Measurements from ENCODE around the gene PRSS48. TPM values are rescaled to one million over a fixed set of nuclear protein-coding genes. Genes with fewer than 3 reads are reported as not detected.

Gene PRSS48
- total RNA-seq, 1 experiment from 2014 or later, result not detected

GRCh38 chr4:151294833-151295496, 18.0 kb downstream of the PRSS48 start:
- DNase-seq, result no peak
- no peak overlapping the region for H3K14ac ChIP-seq (ENCODE audit: insufficient read depth, low read length)
- Mint-ChIP-seq H3K9me3 (peaks cover 2% of the 10 kb centered on the region in 2 experiments; a peak in 1 of 5 replicates), H3K27me3 (ENCODE audit: low read depth) (no peaks in the 10 kb centered on the region), H3K36me3 (ENCODE audit: insufficient read depth in 1 of 3, low read depth in 3 of 3) (peaks cover 10 to 16% (median 14%) of the 10 kb centered on the region in 3 experiments), H3K27ac (peak overlapping the region; percentile 45 to 87 (median 49)), H3K4me3 (no peak overlapping the region), H3K4me1 (peaks cover 12 to 25% of the 10 kb centered on the region in 2 experiments)
- no peak overlapping the region for H3T11ph ChIP-seq (ENCODE audit: low read length)
- H4K20me1 ChIP-seq (ENCODE audit: control insufficient read depth, insufficient read depth, insufficient read length), result no peaks in the 10 kb centered on the region
- no peak overlapping the region for H3K4ac ChIP-seq (ENCODE audit: low read depth, low read length)
- H2BK12ac ChIP-seq (ENCODE audit: insufficient read length, low read depth, low read length), result peak overlapping the region; percentile 39
- H3K9ac ChIP-seq (ENCODE audit: extremely low read depth, insufficient read length, low read length), result no peak overlapping the region
- TF ChIP-seq CTCF (conservative IDR thresholded peaks at IDR 0.05), result no peak
- no peaks in the 10 kb centered on the region for H3K9me3 ChIP-seq (ENCODE audit: control insufficient read depth, low read depth, low read length)
- peak overlapping the region; percentile 73 for H4K5ac ChIP-seq (ENCODE audit: insufficient read length, low read depth, low read length)
- H2BK120ac ChIP-seq (ENCODE audit: low read depth, low read length, poor library complexity, severe bottlenecking), result no peak overlapping the region
- no peak overlapping the region for H2BK5ac ChIP-seq (ENCODE audit: insufficient read length, low read length)
- H3K79me2 ChIP-seq (ENCODE audit: insufficient read depth, low read length), result peaks cover 10% of the 10 kb centered on the region; the same call in 1 of the 2 replicates
- WGBS (ENCODE audit: extremely low coverage, insufficient read length, low lambda C conversion rate), result no CpG with 5 or more reads among the region's 5 CpGs
- H4K8ac ChIP-seq (replicated peaks; ENCODE audit: insufficient read length, low read depth, low read length), result peak overlapping the region; percentile 18
- peak overlapping the region; percentile 75 for H3K27ac ChIP-seq (ENCODE audit: insufficient read length, low read depth, low read length)
- H2BK15ac ChIP-seq (ENCODE audit: low read depth, low read length), result no peak overlapping the region
- peaks cover 8% of the 10 kb centered on the region for H3K79me1 ChIP-seq (ENCODE audit: insufficient read depth, low read depth, low read length, poor library complexity, severe bottlenecking)
- H3K23me2 ChIP-seq (ENCODE audit: insufficient read length, low read depth, low read length, poor library complexity, severe bottlenecking), result no peaks in the 10 kb centered on the region
- H3K4me2 ChIP-seq (ENCODE audit: insufficient read depth, insufficient read length, low read length), result no peak overlapping the region
- peak overlapping the region; percentile 28 for H3K56ac ChIP-seq (ENCODE audit: insufficient read length, low read depth, low read length)
- H3K23ac ChIP-seq (ENCODE audit: insufficient read length, low read depth, low read length), result peak overlapping the region; percentile 24
- H2AFZ ChIP-seq (ENCODE audit: low read length), result no peak overlapping the region
- peak overlapping the region; percentile 42 for H3K18ac ChIP-seq (ENCODE audit: insufficient read length, low read depth, low read length)
- no peak overlapping the region for H2BK20ac ChIP-seq (ENCODE audit: low read depth, low read length, poor library complexity, severe bottlenecking)
- H2AK5ac ChIP-seq (ENCODE audit: insufficient read length, low read length), result no peak overlapping the region
- H3K4me1 ChIP-seq (ENCODE audit: insufficient read depth, low read length), result peaks cover 8% of the 10 kb centered on the region; the same call in 1 of the 2 replicates
- no peaks in the 10 kb centered on the region for H3K27me3 ChIP-seq (ENCODE audit: insufficient read depth, low read length)
- no peak overlapping the region for H4K91ac ChIP-seq (ENCODE audit: insufficient read length, low read depth, low read length)

Data from H9 (cell line).